T follicular helper cell (primary cell): ENCODE data around the gene AADACL4.
"Not testable (repeated sequence)": the region's sequence is repeated elsewhere in the genome, so short reads cannot be mapped to it uniquely, and the experiment has no call there.

Experiments used
- DNase-seq: peaks from one replicate; pipeline ENCODE4 v3.0.0-alpha.2; 2020; ENCODE audit warnings: low read depth

AADACL4 gene

GRCh38 chr1:12658531-12659453, 14.9 kb downstream of the AADACL4 start:
- peak; percentile 57 for DNase-seq

DNA sequence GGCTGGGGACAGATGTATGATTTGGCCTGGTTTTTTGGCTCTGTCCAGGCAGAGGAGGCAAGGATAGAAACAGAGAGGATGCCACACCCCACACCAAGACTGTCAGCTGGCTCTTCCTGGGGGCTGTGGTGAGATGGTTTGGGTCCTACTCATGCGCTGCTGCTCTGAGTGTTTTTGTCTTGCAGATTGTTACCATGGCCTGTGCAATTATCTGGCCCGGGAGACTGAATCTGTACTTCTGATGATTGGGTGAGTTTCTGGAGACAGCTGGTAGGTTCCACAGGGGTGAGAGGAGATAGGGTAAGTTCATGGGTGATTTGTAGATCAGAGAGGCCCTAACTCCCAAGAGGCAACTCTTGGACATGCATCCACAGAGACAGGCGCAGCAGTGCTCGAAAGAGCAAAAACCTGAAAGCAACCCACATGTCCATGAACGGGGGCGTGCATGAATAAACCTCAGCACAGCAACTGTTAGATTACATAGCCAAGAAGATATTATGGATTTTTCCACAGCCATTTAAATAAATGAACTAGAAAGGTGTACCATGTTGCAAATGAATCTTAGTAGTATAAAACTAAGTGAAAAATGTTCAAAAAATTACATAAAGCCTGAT, 17.8 kb downstream of the AADACL4 start:
- no peak for DNase-seq

DNA sequence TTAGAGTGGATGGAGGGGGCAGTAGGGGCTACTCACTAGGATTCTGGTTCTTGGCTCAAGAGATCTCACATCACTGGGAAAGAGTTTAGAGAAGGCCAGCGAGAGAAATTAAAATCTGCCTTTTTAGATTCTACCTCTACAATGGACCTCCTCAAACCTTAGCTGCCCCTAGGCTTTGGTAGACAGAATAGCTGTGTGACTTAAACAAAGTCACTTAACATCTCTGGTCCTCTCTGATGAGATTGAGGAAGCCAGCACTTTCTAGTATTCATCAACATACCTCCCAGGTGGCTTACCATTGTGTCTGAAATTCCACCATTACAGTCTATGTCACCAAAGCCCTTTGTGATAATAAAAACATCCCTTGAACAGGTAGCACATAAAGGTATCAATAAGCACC, 18.7 kb downstream of the AADACL4 start:
- DNase-seq: no peak

GRCh38 chr1:12665511-12665910, 21.6 kb downstream of the AADACL4 start:
- no peak for DNase-seq

- no peak for DNase-seq
Measured at GRCh38 chr1:12666141-12666735, 22.4 kb downstream of the AADACL4 start.

- no peak for DNase-seq
Measured at GRCh38 chr1:12669529-12670068, 25.7 kb downstream of the AADACL4 start.

- no peak for DNase-seq
Measured at GRCh38 chr1:12674358-12674757, 30.5 kb downstream of the AADACL4 start.

- DNase-seq: not testable (repeated sequence)
Measured at GRCh38 chr1:12676122-12676521, 32.2 kb downstream of the AADACL4 start.

GRCh38 chr1:12677565-12677964, 33.7 kb downstream of the AADACL4 start:
- no peak for DNase-seq

DNA sequence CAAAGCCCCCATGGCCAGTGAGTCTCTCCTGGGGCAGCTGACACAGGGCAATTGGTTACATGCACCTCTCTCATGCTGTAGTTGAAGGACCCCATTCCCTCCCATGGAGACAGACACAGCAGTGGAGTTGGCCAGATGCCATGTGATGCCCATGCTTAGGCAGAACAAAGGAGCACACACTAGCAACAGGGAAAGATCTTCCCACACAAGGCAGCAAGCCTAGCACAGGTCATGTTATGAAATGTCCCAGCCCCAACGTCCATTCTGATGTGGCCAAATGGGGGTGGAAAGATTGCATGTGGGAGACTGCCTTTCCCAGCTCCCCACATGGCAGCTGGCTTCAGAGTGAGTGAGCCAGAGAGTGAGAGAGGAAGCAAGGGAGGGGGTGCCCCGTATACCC, 34.5 kb downstream of the AADACL4 start:
- no peak for DNase-seq

DNA sequence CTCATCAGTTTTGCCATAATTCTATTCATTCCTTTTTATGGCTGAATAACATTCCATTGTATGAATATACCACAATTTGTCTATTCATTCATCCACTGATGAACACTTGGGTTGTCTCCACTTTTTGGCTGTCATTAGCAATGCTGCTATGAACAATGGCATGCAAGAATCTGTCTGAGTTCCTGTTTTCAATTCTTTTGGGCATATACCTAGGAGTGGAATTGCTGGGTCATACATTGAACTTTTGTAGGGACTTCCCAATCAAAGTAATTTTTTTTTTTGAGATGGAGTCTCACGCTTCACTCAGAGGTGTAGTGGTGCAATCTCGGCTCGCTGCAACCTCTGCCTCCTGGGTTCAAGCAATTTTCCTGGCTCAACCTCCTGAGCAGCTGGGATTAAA, 34.9 kb downstream of the AADACL4 start:
- DNase-seq: no peak

DNA sequence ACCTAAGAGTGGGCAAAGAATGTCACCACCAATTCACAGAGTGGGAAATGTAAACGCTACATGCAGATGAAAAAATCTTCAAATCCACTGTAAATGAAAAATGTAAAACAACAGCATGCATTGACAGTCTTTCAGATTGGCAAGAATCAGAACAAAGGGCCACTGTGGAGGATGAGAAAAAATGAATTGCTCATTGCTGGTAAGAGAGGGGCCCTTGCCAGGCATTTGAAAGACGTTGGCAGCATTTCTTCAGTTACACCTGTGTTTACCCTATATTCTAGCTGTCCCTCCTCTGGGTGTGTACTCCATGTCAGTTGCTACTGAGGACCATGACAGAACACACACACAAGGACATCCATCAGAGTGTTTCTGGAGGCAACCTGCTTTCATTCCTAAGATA, 46.3 kb downstream of the AADACL4 start:
- no peak for DNase-seq

DNA sequence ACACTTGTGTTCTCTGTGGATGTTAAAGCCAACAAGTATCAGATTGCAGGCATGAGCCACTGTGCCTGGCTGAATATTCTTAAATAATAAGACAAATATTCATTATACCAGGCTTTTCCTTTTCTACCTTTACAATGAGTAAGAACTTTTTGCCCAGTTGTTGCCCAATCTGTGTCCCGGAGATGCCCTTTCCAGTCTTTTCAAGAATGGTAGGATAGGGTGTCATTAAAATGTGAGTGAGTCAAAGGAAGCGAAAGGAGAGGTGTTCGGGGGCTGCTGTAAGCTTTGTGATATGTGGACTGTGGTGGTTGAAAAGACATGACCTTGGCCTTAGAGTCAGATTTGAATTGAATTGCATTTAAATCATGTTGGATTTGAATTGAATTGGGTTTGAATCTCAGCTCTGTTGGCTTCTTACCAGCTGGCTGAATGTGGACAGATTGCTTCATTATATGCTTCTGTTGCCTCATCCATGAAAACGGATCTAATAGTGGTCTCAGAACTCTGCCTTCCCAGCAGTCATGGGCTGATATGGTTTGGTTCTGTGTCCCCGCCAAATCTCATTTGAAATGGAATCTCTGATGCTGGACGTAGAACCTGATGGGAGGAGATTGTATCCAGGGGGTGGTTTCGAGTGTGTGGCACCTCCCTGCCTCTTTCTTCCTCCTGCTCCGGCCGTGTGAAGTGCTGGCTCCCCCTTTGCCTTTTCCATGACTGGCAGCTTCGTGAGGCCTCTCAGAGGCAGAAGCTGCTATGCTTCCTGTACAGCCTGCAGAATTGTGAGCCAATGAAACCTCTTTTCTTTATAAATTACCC, 49.3 kb downstream of the AADACL4 start:
- no peak for DNase-seq

GRCh38 chr1:12696658-12697057, 52.8 kb downstream of the AADACL4 start:
- no peak for DNase-seq

- DNase-seq: no peak
Measured at GRCh38 chr1:12697397-12697796, 53.5 kb downstream of the AADACL4 start.

GRCh38 chr1:12703821-12704451, 60.1 kb downstream of the AADACL4 start:
- no peak for DNase-seq

DNA sequence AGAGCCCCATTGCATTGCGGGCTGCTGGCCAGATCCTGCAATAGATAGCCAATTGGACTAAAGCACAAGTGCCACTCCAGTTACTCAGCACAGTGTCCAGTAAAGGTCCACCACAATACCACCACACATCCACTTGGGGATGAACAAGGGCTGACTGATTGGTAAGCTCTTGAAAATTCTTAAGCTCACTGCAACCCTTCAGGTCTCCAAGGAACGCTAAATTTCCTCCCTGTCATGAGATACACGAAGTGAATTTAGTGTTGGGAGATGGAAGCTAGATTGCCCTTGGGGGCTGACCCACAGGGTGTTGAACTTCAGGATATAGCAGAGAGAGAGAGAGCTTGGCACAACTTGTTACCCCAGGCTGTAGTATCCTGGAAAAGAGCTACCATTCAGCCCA, 62.2 kb downstream of the AADACL4 start:
- DNase-seq: no peak

DNA sequence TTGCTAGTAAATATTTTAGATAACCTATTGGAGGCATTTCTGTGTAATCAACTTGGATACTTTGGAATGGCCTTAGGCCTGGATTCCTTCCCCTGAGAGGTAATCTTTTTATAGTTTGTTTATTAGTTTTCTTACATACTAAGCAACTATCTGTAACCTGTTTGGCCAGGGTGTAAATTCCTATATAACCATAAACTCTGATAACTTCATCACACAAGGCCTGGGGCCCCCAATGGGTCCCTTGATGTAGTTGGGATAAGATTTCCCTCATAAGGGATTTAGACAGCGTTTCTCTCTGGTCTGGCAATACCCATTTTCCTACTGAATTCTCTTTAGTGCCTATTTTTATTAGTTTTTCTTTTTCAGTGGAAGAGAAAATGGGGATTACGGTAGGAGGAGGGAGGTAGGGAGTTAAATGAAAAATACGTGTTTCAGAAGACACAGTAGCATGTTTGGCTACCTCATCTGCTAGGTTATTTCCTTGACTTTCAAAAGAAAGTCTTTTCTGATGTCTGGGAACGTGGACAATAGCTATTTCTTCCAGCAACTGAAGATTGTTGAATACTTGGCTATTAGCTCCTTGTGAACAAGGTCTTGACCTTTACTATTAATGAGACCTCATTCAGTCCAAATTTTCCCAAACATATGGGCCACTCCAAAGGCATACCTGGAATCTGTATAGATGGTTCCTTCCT, 64.7 kb downstream of the AADACL4 start:
- DNase-seq: no peak

DNA sequence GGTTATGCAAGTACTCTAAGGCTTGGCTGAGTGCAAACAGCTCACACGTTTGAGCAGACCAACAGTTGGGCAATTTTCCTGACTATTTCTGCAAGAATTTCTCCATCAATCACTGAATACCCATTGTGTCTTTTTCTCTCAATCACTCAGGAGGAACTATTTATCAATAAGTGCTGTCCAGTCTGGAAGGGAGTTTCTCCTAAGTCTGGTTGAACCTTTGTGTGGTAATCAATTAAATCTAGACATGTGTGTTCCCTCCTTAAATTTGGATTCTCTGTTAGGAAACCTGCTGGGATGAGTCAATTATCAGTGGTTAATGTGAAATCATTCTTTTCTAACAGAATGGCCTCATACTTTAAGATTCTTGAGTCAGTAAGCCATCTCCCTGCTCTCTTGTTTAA, 65.2 kb downstream of the AADACL4 start:
- no peak for DNase-seq

DNA sequence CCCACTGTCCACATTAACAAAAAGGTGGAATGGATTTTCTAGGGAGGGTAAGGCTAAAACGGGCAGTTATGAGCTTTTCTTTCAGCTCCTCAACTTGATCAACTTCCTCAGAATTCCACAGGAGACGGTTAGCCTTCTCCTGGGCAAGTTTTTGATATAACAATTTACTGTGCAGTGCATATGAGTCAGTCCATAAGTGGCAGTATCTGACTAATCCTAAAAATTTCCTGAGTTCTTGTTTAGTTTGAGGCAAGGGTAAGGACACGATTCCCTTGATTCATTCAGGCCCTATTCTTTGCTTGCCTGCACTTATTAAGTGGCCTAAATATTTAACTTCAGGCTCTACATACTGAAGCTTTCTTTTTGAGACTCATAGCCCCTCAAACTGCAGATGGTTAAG, 65.8 kb downstream of the AADACL4 start:
- no peak for DNase-seq

- no peak for DNase-seq
Measured at GRCh38 chr1:12711536-12711935, 67.7 kb downstream of the AADACL4 start.
